Thyroid gland (tissue), 4 donors: ENCODE results near the gene LMX1B. TPM values are rescaled to one million over a fixed set of nuclear protein-coding genes. Genes with fewer than 3 reads are reported as not detected.

Experiments used
- DNase-seq, 2 donors: peaks; one replicate each; pipeline ENCODE4 v3.0.0-alpha.2; 2019
- H3K27ac ChIP-seq, 3 donors: fragments of 200-600 bp; sonication (generic); 1 replicate in 2 of 3; 2 replicates in 1 of 3; pipeline ENCODE4 v1.5.1; 2016 to 2019; ENCODE audit warnings: mild to moderate bottlenecking in 1 of 3, moderate library complexity in 1 of 3
- H3K27me3 ChIP-seq: fragments of 200-600 bp; sonication (generic); one replicate; pipeline ENCODE4 v1.5.1; 2019
- H3K36me3 ChIP-seq, 2 donors: fragments of 200-600 bp; sonication (generic); one replicate each; pipeline ENCODE4 v1.5.1; 2016 to 2019
- H3K4me1 ChIP-seq, 2 donors: fragments of 200-600 bp; sonication (generic); one replicate each; pipeline ENCODE4 v1.5.1; 2017 to 2019
- H3K4me3 ChIP-seq, 3 donors: fragments of 200-600 bp; sonication (generic); replicated peaks in 1 of 3; 1 replicate in 2 of 3; 2 replicates in 1 of 3; pipeline ENCODE4 v1.5.1; 2016; ENCODE audit warnings: mild to moderate bottlenecking in 1 of 3
- H3K9me3 ChIP-seq: fragments of 200-600 bp; sonication (generic); one replicate; pipeline ENCODE4 v1.5.1; 2017
- POLR2A ChIP-seq, 2 donors: fragments of 450-650 bp; IDR thresholded peaks; one replicate each; pipeline ENCODE4 v1.6.1; 2017; ENCODE audit warnings: antibody characterized with exemption in 2 of 2, mild to moderate bottlenecking in 2 of 2, moderate library complexity in 1 of 2
- WGBS, 2 donors: methylation state at CpG; one replicate each; pipeline ENCODE4 v1.1.5; 2017; 5-methylcytosine and 5-hydroxymethylcytosine counted together
- intact Hi-C: fragments of 100-400 bp; cut with DNase I; formaldehyde crosslinking; loops from one replicate; pipeline ENCODE4 v1.15.1; 2023
- total RNA-seq, 4 donors: library from RNA; depleted of rRNA; stranded (reverse); fragments of >200 nt; gene quantifications; one replicate each; pipeline ENCODE4 v1.2.3, GENCODE V29; 2016
- TF ChIP-seq, protein P1 (sequence below), 6 experiments: fragments of 200-600 bp in 3 of 6; fragments of 450-650 bp in 3 of 6; sonication (generic) in 3 of 6; IDR thresholded peaks; one replicate each; pipeline ENCODE4 v1.5.1; 2016 to 2019; ENCODE audit warnings: antibody characterized with exemption in 6 of 6, mild to moderate bottlenecking in 2 of 6, inconsistent platforms in 1 of 6, moderate library complexity in 1 of 6

Gene LMX1B
- total RNA-seq, 4 donors from 2014 or later = 0.68 to 5.5 (median 1.7) TPM

GRCh38 chr9:126581893-126582292, 31.8 kb upstream of the LMX1B start:
- peak overlapping the region in 1 of 3 donors; percentile 46 for H3K27ac ChIP-seq
- WGBS, 2 donors = 68 to 79% methylated on average over 9 of the region's 9 CpGs
- intact Hi-C loops = no loop called here
- no peaks in the 10 kb centered on the region for H3K36me3 ChIP-seq
- peaks cover 8 to 27% of the 10 kb centered on the region in 2 donors for H3K4me1 ChIP-seq
- no peak overlapping the region for H3K4me3 ChIP-seq
- H3K9me3 ChIP-seq = no peaks in the 10 kb centered on the region
- H3K27me3 ChIP-seq = no peaks in the 10 kb centered on the region
- no peak for TF ChIP-seq POLR2A (IDR thresholded peaks at IDR 0.05)
- TF ChIP-seq, protein P1, sequence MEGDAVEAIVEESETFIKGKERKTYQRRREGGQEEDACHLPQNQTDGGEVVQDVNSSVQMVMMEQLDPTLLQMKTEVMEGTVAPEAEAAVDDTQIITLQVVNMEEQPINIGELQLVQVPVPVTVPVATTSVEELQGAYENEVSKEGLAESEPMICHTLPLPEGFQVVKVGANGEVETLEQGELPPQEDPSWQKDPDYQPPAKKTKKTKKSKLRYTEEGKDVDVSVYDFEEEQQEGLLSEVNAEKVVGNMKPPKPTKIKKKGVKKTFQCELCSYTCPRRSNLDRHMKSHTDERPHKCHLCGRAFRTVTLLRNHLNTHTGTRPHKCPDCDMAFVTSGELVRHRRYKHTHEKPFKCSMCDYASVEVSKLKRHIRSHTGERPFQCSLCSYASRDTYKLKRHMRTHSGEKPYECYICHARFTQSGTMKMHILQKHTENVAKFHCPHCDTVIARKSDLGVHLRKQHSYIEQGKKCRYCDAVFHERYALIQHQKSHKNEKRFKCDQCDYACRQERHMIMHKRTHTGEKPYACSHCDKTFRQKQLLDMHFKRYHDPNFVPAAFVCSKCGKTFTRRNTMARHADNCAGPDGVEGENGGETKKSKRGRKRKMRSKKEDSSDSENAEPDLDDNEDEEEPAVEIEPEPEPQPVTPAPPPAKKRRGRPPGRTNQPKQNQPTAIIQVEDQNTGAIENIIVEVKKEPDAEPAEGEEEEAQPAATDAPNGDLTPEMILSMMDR (IDR thresholded peaks at IDR 0.05) = no peak
- no peak for DNase-seq

DNA sequence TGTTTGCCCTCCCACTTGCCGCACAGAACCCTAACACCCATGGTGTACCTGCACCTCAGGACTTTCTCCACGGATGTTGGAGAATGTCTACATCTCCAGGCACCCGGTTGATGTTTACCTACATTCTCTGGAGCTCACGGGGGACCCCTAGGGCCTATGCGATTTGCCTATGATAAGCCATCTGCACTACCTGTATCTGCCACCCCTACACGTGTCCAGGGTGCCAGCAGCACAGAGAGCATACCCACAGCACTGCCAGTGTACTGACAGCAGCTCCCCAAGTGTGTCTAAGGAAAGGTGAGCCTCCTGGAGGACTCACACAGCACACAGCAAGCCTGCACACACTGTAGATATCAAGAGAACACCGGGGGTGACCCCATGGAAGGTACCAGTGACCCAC, 31.3 kb upstream of the LMX1B start:
- 78 to 88% methylated on average over 5 to 7 of the region's 7 CpGs for WGBS, 2 donors
- peaks cover 11 to 32% of the 10 kb centered on the region in 2 donors for H3K4me1 ChIP-seq
- intact Hi-C loops = no loop called here
- no peaks in the 10 kb centered on the region for H3K27me3 ChIP-seq
- DNase-seq = no peak
- no peak overlapping the region for H3K4me3 ChIP-seq
- TF ChIP-seq POLR2A (IDR thresholded peaks at IDR 0.05) = no peak
- TF ChIP-seq, protein P1 (IDR thresholded peaks at IDR 0.05) = no peak
- peak overlapping the region in 2 of 3 donors; percentile 46 to 56 for H3K27ac ChIP-seq
- no peaks in the 10 kb centered on the region for H3K9me3 ChIP-seq
- no peaks in the 10 kb centered on the region for H3K36me3 ChIP-seq

DNA sequence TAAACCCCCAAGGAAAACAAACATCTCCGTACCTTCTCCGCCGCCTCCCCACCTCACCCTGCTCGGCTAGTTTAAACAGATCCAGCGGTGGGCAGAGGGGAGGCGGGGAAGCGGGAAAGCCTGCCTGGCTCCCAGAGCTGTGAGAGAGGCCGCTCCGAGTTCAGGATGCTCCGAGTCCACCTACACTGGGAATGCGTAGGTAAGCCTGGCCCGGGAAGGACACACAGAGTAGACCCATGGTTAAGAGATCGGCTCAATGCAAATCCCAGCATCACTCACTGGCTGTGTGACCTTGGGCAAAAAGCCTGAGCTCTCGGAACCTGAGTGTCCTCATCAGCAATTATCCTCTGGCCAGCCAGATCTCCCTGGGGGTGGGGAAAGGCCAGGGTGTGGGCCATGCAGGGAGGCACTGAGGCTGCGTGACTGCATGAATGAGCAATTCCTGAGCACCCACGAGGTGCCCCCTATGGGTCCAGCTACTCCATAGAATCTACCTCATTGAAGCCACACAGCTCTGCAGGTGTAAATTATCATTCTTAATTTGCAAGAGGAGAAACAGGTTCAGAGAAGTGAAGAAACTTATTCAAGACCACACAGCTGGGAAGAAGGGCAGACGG, 30.5 kb upstream of the LMX1B start:
- WGBS, 2 donors = 34 to 41% methylated on average over 17 of the region's 17 CpGs
- Histone ChIP-seq H3K9me3 (no peaks in the 10 kb centered on the region), H3K27ac (peak overlapping the region in 1 of 3 donors; percentile 56), H3K36me3 (no peaks in the 10 kb centered on the region), H3K4me3 (peak overlapping the region in 1 of 3 donors; percentile 9), H3K27me3 (no peaks in the 10 kb centered on the region), H3K4me1 (peaks cover 19 to 37% of the 10 kb centered on the region in 2 donors)
- intact Hi-C loops = no loop called here
- peak; percentile 34 to 41 for DNase-seq
- TF ChIP-seq POLR2A (IDR thresholded peaks at IDR 0.05) = no peak
- TF ChIP-seq, protein P1 (IDR thresholded peaks at IDR 0.05) = no peak

DNA sequence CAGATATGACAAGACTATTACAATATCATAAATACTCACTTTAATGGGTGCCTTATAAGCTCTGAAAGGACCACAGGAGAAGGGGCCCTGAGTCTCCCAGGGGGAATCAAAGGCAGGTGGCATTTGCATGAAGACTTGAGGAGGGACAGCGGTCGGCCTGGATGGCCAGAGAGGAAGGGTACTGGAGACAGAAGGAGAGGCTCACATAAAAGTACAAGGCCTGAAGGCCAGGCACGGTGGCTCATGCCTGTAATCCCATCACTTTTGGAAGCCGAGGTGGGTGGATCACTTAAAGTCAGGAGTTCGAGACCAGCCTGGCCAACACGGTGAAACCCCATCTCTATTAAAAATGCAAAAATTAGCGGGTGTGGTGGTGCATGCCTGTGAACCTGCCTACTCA, 29.1 kb upstream of the LMX1B start:
- H3K27me3 ChIP-seq = no peaks in the 10 kb centered on the region
- TF ChIP-seq POLR2A (IDR thresholded peaks at IDR 0.05) = no peak
- TF ChIP-seq, protein P1 (IDR thresholded peaks at IDR 0.05) = no peak
- DNase-seq = no peak
- H3K4me3 ChIP-seq = no peak overlapping the region
- no peaks in the 10 kb centered on the region for H3K9me3 ChIP-seq
- intact Hi-C loops = no loop called here
- 94 to 95% methylated on average over 7 of the region's 7 CpGs for WGBS, 2 donors
- no peaks in the 10 kb centered on the region for H3K36me3 ChIP-seq
- H3K4me1 ChIP-seq = peaks cover 22 to 40% of the 10 kb centered on the region in 2 donors
- H3K27ac ChIP-seq = no peak overlapping the region

DNA sequence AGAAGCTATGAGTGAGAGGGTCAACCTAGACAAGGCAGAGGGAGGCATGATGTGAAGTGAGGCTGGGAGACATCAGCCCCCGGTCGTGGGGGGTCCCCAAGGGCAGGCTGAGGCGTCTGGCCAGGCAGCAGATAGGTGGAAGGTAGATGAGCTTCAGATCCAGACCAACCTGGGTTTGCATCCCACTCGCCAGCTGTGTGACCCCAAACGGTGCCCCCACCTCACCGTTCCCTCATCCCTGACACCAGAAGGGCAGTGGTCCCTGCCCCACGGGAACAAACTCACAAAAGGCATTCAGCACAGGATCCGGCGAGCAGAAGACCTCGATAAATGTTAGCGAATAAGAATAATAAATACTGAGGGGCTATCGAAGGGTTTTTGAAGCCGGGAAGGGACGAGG, 27.5 kb upstream of the LMX1B start:
- intact Hi-C loops = no loop called here
- no peaks in the 10 kb centered on the region for H3K36me3 ChIP-seq
- H3K27me3 ChIP-seq = no peaks in the 10 kb centered on the region
- WGBS, 2 donors = 93 to 96% methylated on average over 14 of the region's 14 CpGs
- TF ChIP-seq, protein P1 (IDR thresholded peaks at IDR 0.05) = no peak
- no peak for TF ChIP-seq POLR2A (IDR thresholded peaks at IDR 0.05)
- H3K4me1 ChIP-seq = peaks cover 22 to 40% of the 10 kb centered on the region in 2 donors
- no peak for DNase-seq
- no peaks in the 10 kb centered on the region for H3K9me3 ChIP-seq
- no peak overlapping the region for H3K4me3 ChIP-seq
- H3K27ac ChIP-seq = no peak overlapping the region
